H1 (cell line): ENCODE measurements around the gene SLC25A39. TPM values are rescaled to one million over a fixed set of nuclear protein-coding genes. Genes with fewer than 3 reads are reported as not detected.

Experiments used
- ATF3 ChIP-seq: IDR thresholded peaks from 2 replicates; pipeline ENCODE4 v1.6.1; 2011; ENCODE audit warnings: low read depth, mild to moderate bottlenecking, low read length; ENCODE audit not compliant: insufficient read depth
- CEBPB ChIP-seq: IDR thresholded peaks from 2 replicates; pipeline ENCODE4 v1.6.1; 2012; ENCODE audit warnings: low read depth, low read length
- EZH2 ChIP-seq: fragments of 200-600 bp; sonication (generic); IDR thresholded peaks from 2 replicates; pipeline ENCODE4 v1.7.1; 2012; ENCODE audit warnings: low read depth, mild to moderate bottlenecking, moderate library complexity, low read length, inconsistent platforms; ENCODE audit not compliant: severe bottlenecking
- HDAC2 ChIP-seq, 2 experiments: fragments of 300-600 bp in 1 of 2; sonication (generic) in 1 of 2; IDR thresholded peaks; 2 replicates each; pipeline ENCODE4 v1.6.1; 2011 to 2012; ENCODE audit warnings: low read depth in 2 of 2, low read length in 2 of 2, mild to moderate bottlenecking in 2 of 2, moderate library complexity in 2 of 2, borderline replicate concordance in 1 of 2, inconsistent platforms in 1 of 2
- HDAC6 ChIP-seq: IDR thresholded peaks from one replicate; pipeline ENCODE4 v1.7.1; 2012; ENCODE audit warnings: low read depth, mild to moderate bottlenecking, inconsistent platforms, low read length, moderate library complexity
- polyA plus RNA-seq, 7 experiments: library from polyadenylated mRNA; depleted of rRNA in 3 of 7; stranded (reverse) in 5 of 7; unstranded in 2 of 7; fragments of >200 nt in 5 of 7; fragments of 200-250 nt in 2 of 7; gene quantifications; 1 replicate in 5 of 7; 2 replicates in 1 of 7; 4 replicates in 1 of 7; pipeline versions ENCODE4 v1.2.1 to v1.2.3, GENCODE V29; 2011 to 2013; ENCODE audit warnings: missing spikeins in 2 of 7, mixed read lengths in 2 of 7
- total RNA-seq: library from RNA; stranded (reverse); fragmentation: NEBNext Ultra II Directional; extraction: Animal tissue kit (Norgen Biotek cat#: 25700); gene quantifications from 2 replicates; pipeline ENCODE4 v1.2.1, GENCODE V29; 2021

Gene SLC25A39
- total and polyA plus RNA-seq, 2 of the 8 experiments (the other 6 are each of a cell fraction or from before 2014, with no cell fraction given): 200 to 291 TPM

- TF ChIP-seq EZH2 (no peak), HDAC6 (no peak), ATF3 (no peak), CEBPB (no peak), HDAC2 (IDR thresholded peaks at IDR 0.05; ENCODE audit: borderline replicate concordance in 1 of 2, low read depth in 2 of 2, low read length in 2 of 2) (no peak)
Observed at GRCh38 chr17:44352828-44353671, 28.4 kb upstream of the SLC25A39 start (continued).
